HG02759 (cell line): ENCODE results near the gene NCBP1.
"Not testable (repeated sequence)": the region's sequence is repeated elsewhere in the genome, so short reads cannot be mapped to it uniquely, and the experiment has no call there.

ENCODE experiments used
- ATAC-seq: cut with Tn5 transposase; IDR thresholded peaks from one replicate; pipeline ENCODE4 v1.9.1; 2021; ENCODE audit warnings: mild to moderate bottlenecking, moderate library complexity; ENCODE audit not compliant: unreplicated experiment

The NCBP1 gene

DNA sequence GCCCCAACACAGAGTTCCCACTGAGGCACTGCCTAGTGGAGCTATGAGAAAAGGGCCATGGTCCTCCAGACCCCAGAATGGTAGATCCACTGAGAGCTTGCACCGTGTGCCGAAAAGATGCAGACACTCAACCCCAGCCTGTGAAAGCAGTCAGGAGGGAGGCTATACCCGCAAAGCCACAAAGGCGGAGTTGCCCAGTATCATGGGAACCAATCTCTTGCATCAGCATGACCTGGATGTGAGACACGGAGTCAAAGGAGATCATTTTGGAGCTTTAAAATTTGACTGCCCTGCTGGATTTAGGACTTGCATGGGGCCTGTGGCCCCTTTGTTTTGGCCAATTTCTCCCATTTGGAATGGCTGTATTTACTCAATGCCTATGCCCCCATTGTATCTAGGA, 11.1 kb upstream of the NCBP1 start:
- not testable (repeated sequence) for ATAC-seq

DNA sequence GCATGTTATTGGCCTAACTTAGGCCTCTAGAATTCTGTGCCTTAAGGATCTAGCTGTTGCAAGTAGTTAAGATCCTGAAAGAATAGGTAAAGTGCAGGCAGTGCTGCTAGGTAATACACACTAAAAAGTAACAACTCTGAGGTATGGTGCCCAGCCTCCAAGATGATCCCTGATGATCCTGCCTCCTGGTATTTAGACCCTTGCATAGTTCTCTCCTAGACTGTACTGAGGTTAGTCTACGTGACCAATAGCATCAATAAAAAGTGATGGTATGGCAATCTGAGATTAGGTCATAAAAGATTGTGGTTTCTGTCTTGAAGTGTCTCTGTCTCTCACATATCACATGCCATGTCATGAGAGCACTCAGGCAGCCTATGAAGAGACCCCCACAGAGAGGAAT, 9.7 kb upstream of the NCBP1 start:
- no peak for ATAC-seq

DNA sequence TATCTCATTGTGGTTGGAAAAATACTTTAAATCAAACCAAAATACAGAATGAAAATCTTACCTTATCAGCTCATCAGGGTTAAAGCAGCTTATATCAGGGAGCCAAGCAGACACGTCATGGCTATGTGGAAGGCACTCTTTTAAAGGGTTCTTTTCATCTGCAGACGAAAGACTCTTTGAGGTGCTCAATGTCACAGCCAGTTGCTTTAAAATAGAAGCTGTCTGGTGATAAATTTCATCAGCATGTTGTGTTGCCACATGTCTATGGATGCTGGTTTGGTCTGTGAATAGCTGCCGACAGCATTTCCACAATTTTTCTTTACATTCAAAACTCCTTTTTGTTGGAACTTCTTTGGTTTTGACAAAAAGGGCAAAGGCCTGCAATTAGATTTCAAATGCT, 8.0 kb upstream of the NCBP1 start:
- no peak for ATAC-seq

DNA sequence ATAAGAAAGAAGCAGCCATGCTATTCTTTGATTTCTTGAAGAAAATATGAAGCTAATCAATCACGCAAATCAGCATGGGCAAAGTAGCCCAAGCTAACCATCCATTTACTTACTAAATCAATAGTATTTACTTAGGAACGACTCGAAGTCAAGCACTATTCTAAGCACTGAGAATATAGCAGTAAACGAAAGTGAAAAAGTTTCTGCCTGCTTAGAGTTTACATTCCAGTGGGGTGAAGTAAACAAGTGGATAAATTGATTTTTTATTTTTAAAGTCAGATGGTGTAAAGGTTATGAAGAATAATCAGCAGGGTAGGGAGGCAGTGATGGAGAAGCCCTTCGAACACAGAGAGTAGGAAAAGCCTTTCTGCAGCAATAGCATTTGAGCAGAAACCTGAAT, 6.0 kb upstream of the NCBP1 start:
- ATAC-seq = no peak

DNA sequence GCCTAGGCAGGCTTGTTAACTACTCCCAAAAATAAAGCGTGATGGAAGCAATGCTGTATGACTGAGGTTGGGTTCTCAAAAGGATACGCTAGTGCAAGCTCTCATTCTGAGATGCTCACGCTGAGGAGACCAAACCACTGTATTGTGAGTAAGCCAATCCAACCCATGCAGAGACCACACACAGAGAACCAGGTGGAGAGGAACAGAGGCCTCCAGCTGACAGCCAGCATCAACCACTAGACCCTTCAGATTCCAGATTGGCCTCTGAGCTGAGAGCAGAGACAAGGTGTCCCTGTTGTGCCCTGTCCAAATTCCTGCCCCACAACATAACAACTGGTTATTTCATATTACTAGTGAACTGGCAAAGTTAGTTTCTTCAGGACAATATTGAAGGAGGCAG, 5.0 kb upstream of the NCBP1 start:
- no peak for ATAC-seq

DNA sequence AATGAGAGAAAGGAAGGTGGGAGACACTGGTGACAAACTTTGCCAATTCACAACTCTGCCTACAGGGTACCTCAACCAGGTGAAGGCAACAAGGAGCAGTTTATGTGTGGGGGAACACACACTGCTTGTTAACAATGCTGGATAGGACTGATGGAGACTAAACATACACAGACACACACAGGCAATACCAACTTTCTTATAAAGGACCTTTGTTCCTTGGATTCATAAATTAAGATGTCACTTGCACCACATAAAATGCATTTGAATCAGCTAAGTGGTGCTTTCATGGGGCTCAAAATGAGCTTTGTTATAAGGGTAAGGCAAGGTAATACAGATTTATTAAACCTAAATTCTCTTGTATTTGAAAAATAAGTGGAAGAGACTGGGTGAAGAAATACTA, 4.5 kb upstream of the NCBP1 start:
- ATAC-seq = no peak

DNA sequence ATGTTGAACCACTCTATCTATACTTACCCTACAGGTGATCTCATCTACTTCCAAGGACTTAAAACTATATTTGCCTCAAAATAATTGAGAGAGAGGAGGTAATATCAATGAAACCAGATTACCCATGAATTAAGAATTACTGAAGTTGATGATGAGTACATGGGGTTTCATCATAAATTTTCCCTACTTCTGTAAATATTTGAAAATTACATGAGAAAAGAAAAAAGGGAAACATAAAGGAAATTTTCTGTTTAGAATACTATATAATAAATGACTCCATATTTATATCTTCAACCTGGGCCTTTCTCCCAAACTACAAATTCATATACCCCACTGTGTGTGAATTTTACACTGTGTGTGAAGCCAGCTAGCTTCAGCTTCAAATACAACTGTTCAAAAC, 3.0 kb upstream of the NCBP1 start:
- ATAC-seq = no peak

DNA sequence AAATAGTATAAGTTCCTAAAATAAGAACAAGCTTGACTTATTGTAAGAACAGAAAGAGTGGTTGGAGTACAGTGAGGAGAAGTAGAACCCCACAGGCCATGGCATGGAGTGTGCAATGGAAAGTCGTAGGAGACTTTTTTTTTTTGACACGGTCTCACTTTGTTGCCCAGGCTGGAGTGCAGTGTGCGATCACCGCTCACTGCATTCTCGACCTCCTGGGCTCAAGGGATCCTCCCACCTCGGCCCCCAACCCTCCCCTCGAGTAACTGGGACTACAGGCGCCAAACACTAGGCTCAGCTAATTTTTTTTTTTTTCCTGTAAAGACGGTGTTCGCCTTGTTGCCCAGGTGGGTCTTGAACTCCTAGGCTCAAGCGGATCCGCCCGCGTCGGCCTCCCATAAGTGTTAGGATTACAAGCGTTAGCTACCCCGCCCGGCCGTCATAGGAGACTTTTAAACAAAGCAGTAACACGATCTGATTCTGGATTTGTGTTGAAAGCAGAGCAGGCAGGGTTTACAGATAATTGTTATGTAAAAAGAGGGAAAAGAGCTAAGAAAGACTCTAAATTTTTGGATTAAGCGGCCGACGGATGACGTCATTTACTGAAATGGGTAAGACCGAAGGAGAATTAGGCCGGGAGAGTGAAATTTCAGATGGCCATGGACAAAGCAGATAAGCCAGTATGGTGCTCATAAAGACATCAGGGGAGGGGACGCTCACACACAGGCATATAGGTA, 1.2 kb upstream of the NCBP1 start:
- ATAC-seq = peak; percentile 4

DNA sequence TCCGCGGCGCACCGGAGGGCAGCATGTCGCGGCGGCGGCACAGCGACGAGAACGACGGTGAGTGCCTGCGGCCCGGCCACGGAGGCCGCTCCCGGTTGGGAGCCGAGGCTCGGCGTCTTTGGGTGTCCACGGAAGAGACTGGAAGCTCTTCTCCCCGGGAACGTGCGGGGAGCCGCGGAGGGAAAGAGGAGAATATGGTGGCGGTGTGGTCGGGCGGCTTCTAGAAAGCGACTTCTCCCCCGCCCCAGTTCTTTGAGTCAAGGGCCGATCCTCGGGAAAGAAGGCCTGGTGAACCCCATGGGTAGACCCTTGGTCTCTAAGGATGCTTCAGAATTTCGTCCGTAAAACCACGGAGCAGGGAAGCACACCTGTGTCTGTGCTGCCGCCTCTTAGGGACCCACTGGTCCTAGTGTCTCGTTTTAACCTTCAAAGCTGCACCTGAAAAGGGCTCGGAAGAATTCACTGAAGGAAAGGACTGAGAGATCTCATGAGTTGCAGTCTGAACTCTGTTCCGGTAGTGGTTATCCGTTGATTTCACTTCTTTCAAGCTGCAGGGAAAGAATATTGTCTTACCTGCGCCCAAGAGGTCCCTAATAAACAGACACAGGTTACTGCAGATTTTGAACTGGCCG, 354 bp downstream of the NCBP1 start:
- no peak for ATAC-seq

DNA sequence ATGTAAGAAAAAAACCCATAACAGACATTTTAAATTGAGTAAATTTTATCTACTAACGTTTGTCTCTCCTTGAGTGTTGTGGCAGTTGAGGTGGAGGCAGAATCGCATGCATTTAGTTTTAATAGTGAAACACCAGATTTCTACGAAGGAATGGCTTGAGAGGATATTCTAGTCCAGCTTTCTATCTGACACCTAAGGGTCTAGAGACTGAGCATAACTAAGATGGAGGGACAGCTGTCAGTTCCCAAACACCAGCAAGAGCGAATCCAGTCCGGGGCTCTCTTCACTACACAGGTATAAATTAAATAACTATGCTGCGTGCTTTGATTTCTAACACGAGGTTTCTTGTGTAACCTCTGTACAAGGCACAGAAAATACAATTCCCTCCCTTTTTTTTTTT, 1.4 kb downstream of the NCBP1 start:
- ATAC-seq = no peak

DNA sequence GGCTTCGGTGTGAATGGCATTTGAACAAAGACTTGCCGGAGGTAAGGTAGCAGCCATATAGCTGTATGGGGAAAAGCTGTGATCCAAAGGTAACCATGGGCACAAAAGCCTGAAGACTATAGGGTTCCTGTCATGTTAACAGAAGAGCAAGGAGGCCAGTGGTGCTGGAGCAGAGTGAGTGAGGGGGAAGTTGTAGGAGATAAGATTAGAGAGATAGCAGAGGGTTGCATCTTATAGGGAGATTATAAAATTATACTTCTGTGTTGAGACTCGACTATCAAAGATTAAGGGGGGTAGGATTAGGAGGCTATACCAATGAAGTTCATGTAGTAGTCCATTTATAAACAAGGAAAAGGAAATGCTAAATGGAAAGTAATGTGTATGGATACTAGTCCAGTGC, 3.3 kb downstream of the NCBP1 start:
- no peak for ATAC-seq

DNA sequence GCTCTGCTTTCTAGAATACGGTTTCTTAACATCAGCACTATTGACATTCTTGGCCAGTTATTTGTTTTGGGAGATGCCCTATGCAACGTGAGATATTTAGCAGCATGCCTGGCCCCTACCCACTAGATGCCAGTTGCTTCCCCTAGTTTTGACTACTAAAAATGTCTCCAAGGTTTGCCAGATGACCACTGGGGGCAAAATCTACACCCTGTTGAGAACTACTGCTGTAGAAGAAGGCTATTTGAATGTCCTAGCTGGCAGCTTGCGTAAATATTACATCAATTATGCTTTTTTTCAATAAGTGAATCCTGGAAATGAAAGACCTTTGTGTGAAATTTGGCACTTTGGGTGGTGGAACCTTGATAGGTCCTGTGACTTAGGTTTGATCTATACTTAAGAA, 5.0 kb downstream of the NCBP1 start:
- no peak for ATAC-seq

DNA sequence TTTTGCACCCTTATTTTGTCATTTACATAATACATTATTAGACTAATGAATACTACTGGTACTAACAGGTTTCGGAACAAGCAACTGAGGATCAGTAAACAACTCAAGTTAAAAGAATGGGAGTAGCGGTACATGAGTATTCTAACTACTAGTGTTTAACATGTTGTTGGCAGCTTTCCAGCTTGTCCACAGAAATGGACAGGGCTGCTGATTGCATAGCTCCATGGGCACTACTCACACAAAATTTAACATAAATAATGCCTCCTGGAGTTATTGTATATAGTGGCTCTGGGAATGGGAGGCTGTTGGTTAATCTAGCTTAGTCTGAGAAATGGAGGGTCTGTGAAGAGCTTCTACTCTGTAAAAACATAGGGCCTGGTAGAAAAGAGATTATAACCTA, 6.7 kb downstream of the NCBP1 start:
- no peak for ATAC-seq

DNA sequence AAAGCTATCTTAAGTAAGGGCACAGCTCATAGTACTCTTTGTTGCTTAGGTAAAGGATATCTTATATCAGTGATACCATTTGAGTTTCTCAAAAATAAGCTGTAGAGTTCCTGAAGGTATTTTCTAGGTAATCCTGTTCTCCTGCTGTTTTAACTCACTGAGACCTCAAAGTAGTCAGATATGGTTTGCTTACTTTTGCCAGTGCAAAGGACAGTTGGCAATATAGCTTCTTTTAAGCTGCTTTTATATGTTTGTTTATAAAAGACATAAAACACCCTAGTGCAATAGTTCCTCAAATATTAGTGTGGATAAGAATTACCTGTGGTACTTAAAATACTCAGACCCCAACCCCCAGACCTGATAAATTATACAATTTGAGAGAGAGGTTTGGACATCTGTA, 12.1 kb downstream of the NCBP1 start:
- no peak for ATAC-seq

DNA sequence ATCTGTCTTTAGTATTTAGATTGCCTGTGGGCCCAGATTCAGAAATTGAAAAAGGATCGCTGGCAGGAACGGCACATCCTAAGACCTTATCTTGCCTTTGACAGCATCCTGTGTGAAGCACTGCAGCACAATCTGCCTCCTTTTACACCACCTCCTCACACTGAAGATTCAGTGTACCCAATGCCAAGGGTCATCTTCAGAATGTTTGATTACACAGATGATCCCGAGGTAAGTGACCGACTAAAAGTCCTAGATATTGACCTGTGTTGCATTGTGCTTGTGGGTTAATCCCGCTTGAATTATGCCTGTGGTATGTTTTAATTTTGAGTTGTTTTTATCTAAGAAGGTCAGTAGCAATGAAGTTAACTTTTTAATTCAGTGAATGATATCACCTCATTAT, 14.4 kb downstream of the NCBP1 start:
- no peak for ATAC-seq

DNA sequence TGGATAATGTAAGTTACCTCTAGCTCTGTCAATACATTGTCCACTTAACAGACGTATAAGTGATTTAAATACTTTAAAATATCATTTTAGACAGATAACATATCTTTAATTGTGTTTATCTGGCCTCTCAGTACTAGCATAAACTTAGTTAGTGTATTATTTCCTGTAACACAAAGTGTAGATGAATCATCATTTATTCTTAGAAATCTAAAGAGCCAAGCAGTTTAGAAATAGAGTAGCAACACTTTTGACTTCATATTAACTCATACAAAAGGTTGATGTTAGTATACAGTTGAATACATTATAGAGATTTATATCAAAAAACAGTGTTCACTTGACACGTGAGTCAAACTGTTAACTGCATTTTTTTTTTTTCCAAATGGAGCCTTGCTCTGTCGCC, 18.0 kb downstream of the NCBP1 start:
- ATAC-seq = no peak

DNA sequence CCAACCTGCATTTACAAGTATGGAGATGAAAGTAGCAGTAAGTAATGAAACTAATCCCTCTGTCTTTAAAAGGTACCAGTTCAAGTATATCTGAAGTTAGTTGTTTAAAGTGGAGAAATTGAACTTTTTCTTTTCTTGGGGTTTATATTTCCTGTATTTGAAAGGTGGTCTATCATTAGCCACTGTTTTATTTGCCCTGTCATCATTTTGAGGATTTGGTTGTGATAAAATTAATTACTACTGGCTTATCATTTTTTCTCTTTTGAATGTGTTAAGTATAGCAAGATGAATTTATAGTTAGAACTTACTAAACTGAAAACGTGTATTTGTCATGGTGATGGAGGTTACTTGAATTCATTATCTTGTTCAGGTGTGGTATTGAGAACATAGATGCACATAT, 25.1 kb downstream of the NCBP1 start:
- no peak for ATAC-seq

DNA sequence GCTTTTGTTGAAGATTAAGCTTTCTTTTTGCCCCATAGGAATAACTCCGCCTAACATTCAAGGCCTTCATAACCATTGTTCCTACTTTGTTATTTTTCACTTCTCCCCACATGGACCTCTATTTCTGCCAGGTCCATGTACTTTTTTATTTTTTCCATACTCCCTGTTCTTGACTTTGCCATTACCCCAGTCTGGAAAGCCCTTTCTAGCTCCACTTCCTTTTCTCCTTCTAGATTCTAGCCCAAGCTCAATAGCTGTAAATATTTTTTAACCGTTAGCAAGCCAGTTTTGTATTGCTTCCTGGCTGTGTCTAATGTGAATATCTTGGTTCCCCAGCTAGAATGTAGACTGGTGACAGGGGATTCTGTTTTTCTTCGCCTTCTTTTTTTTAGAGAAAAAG, 26.1 kb downstream of the NCBP1 start:
- ATAC-seq = no peak

DNA sequence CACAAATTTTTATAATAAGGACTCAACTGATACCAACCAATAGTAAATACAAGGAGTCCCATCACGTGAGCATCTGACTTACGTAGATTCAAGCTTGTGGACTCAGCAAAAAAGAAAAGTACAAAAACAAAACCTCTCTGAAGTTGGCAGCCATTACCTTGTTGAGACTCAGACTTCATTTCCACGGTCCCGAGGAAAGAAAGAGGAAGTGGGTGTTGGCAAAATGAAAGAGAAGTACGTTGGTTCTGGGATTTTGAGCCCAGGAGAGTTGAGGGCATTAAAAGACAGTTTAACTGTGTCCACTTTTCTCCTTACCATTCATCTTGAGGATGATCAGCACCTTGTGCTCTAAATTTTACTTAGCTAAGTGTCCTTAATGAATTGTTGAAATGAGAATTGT, 26.7 kb downstream of the NCBP1 start:
- ATAC-seq = no peak

DNA sequence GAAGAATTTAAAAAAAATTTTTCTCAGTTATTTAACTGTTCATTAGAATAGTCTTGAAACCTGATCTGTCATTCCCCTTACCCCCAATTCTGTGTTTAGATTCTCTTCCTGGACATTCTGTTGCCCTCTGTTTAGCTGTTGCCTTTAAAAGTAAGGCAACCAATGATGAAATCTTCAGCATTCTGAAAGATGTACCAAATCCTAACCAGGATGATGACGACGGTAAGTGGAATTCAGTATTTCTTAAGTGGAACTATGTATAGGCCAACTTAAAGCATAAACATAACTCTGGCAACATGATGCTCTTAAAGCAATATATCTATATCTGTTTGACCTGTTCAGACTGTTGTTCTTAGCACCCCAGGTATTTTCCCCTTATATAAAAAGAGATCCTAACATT, 27.2 kb downstream of the NCBP1 start:
- no peak for ATAC-seq

DNA sequence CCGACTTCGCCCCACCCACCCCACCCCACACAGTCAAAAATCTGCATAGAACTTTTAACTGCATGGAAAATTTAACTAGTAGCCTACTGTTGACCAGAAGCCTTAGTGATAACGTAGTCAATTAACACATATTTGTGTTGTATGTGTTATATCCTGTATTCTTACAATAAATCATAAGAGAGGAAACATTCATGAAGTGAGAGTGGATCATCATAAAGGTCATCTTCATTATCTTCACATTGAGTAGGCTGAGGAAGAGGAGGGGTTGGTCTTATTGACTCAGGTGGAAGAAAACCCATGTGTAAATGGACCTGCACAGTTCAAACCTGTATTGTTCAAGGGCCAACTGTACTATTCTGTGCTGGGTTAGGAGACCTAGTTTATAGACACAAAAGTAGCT, 32.1 kb downstream of the NCBP1 start:
- ATAC-seq = no peak

DNA sequence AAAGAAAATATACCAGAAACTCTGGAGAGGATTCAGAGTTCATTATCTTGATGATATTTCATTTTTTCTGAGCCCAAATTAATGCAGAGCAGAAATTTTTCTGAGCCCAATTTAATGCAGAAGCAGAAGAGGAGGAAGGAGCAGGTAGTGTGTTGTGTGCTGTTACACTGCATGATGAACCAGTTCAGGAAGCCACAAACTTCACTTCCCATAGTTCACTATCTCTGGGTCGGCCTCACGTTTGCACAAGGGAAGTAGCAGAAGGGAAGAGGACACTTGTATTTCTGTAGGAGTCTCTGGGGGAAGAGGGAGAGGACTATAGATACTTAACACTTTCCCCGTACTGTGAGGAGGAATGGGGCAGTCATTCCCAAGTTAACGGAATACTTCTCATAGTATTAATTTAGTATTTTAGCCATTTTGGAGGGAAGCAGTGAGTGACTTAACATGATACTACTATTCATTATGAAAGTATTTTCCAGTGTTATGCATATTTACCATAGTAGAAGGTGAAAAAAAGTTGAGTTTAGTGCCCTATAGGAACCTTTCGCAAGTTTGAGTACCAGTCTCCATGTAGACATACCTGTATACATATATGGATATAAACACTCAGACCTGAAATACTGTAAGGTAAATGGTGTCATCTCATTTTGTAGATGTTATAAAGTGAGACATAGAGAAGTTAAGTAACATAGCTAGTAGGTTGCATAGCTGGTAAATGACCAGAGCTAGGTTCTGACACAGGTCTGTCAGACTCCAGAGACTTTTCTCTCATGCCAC, 33.5 kb downstream of the NCBP1 start:
- no peak for ATAC-seq
